HepG2 (cell line): ENCODE measurements around the gene PIP5K1A. TPM values are rescaled to one million over a fixed set of nuclear protein-coding genes. Genes with fewer than 3 reads are reported as not detected.

Experiments used
- ATAC-seq: fragments of 200-7000 bp; cut with Tn5 transposase; 3 replicates; pipeline ENCODE4 v1.9.1; 2020; ENCODE audit warnings: mild to moderate bottlenecking, moderate library complexity
- BruUV-seq: library from RNA; stranded (reverse); fragments of 400-500 nt; replicated peaks from 2 replicates; lab custom pipeline; 2021; lab: Mats Ljungman, UMichigan
- CTCF ChIA-PET: fragments of 300-600 bp; formaldehyde crosslinking; extraction: SDS; loops from one replicate; lab custom pipeline; 2021; ENCODE audit warnings: low total read pairs, inconsistent platforms, low intra/inter-chr PET ratio; lab: Yijun Ruan, JAX
- POLR2A ChIA-PET: fragments of 350-600 bp; sonication (Branson Sonifier 250); formaldehyde crosslinking; loops from one replicate; lab custom pipeline; 2020; ENCODE audit warnings: antibody characterized with exemption, inconsistent platforms; lab: Yijun Ruan, JAX
- DNase-seq: peaks from one replicate; pipeline ENCODE4 v3.0.0-alpha.2; 2015; ENCODE audit warnings: low spot score
- FAIRE-seq: peaks from 3 replicates; lab custom pipeline; 2011; peaks lifted over from hg19 to GRCh38; lab: Jason Lieb, UNC
- H2AFZ ChIP-seq: one replicate; pipeline ENCODE4 v1.6.1; 2011; ENCODE audit warnings: low read length, inconsistent platforms
- H3K27ac ChIP-seq: fragments of 300-600 bp; 3 replicates; pipeline ENCODE4 v1.8.0; 2011; ENCODE audit warnings: mixed run types, mild to moderate bottlenecking, mixed read lengths, low read length, inconsistent platforms; ENCODE audit not compliant: insufficient read depth; ENCODE audit errors: extremely low read length
- H3K27me3 ChIP-seq, 2 experiments: fragments of 200-600 bp in 1 of 2; 2 replicates in 1 of 2; 3 replicates in 1 of 2; pipeline versions ENCODE4 v1.6.0 to v1.8.0; 2011; ENCODE audit warnings: low read length in 2 of 2, mild to moderate bottlenecking in 2 of 2, moderate library complexity in 2 of 2, inconsistent platforms in 1 of 2; ENCODE audit not compliant: insufficient read depth in 2 of 2, control insufficient read depth in 1 of 2
- H3K36me3 ChIP-seq, 2 experiments: fragments of 200-600 bp in 1 of 2; replicated peaks in 1 of 2; 2 replicates in 1 of 2; 3 replicates in 1 of 2; pipeline versions ENCODE4 v1.5.1 to v1.8.0; 2011; ENCODE audit warnings: low read length in 2 of 2, inconsistent platforms in 1 of 2; ENCODE audit not compliant: insufficient read depth in 2 of 2, control insufficient read depth in 1 of 2
- H3K4me1 ChIP-seq: 2 replicates; pipeline ENCODE4 v1.5.1; 2012; ENCODE audit warnings: low read length, inconsistent platforms; ENCODE audit not compliant: insufficient read depth
- H3K4me2 ChIP-seq: 2 replicates; pipeline ENCODE4 v1.6.0; 2011; ENCODE audit warnings: low read depth, low read length, inconsistent platforms
- H3K4me3 ChIP-seq, 3 experiments: fragments of 200-600 bp in 1 of 3; sonication (generic), shearing (Covaris generic) in 1 of 3; replicated peaks in 1 of 3; 2 replicates each; pipeline ENCODE4 v1.5.1; 2011 to 2016; ENCODE audit warnings: low read length in 3 of 3, inconsistent platforms in 2 of 3, low read depth in 2 of 3, mild to moderate bottlenecking in 2 of 3, control low read depth in 1 of 3, mixed read lengths in 1 of 3; ENCODE audit not compliant: insufficient read depth in 1 of 3
- H3K79me2 ChIP-seq: one replicate; pipeline ENCODE4 v1.6.1; 2011; ENCODE audit warnings: low read length, inconsistent platforms; ENCODE audit not compliant: insufficient read depth
- H3K9ac ChIP-seq: 2 replicates; pipeline ENCODE4 v1.6.0; 2011; ENCODE audit warnings: mild to moderate bottlenecking, low read depth, low read length, inconsistent platforms; ENCODE audit not compliant: insufficient read depth
- H3K9me3 ChIP-seq: 2 replicates; pipeline ENCODE4 v1.5.1; 2012; ENCODE audit warnings: mild to moderate bottlenecking, low read length
- H4K20me1 ChIP-seq: 2 replicates; pipeline ENCODE4 v1.6.0; 2011; ENCODE audit warnings: inconsistent platforms, mild to moderate bottlenecking, low read length, moderate library complexity; ENCODE audit not compliant: insufficient read depth
- AFF4 ChIP-seq: sonication (generic); formaldehyde crosslinking; IDR thresholded peaks from 2 replicates; pipeline ENCODE4 v1.4.0; 2020; ENCODE audit warnings: missing genetic modification reagents
- ATF7 ChIP-seq, 2 experiments: fragments of 450-650 bp in 1 of 2; sonication (generic) in 1 of 2; formaldehyde crosslinking in 1 of 2; IDR thresholded peaks; 2 replicates each; pipeline versions ENCODE4 v1.4.0 to v1.6.1; 2016 to 2020; ENCODE audit warnings: antibody characterized with exemption in 1 of 2, mild to moderate bottlenecking in 1 of 2, missing genetic modification reagents in 1 of 2
- CEBPG ChIP-seq: IDR thresholded peaks from 2 replicates; pipeline ENCODE4 v1.6.1; 2016
- HMGA1 ChIP-seq: sonication (generic); formaldehyde crosslinking; conservative IDR thresholded peaks from 2 replicates; pipeline ENCODE4 v1.4.0; 2020; ENCODE audit warnings: missing genetic modification reagents
- IRF2 ChIP-seq: IDR thresholded peaks from 2 replicates; pipeline ENCODE4 v1.6.1; 2018; ENCODE audit warnings: missing genetic modification reagents, missing compliant biosample characterization
- MAFF ChIP-seq: IDR thresholded peaks from 2 replicates; pipeline ENCODE4 v1.6.1; 2011; ENCODE audit warnings: low read depth, low read length, improper control_type of control experiment
- MAFK ChIP-seq, 2 experiments: IDR thresholded peaks in 1 of 2; conservative IDR thresholded peaks in 1 of 2; 2 replicates each; pipeline ENCODE4 v1.6.1; 2011; ENCODE audit warnings: improper control_type of control experiment in 2 of 2, low read length in 2 of 2
- NR2F1 ChIP-seq, 2 experiments: fragments of 450-650 bp in 1 of 2; formaldehyde crosslinking in 1 of 2; IDR thresholded peaks; 2 replicates each; pipeline versions ENCODE4 v1.5.0 to v1.6.1; 2016 to 2020; ENCODE audit warnings: mild to moderate bottlenecking in 1 of 2, missing compliant biosample characterization in 1 of 2, missing genetic modification reagents in 1 of 2, moderate library complexity in 1 of 2
- NR2F6 ChIP-seq, 2 experiments: IDR thresholded peaks; 2 replicates each; pipeline ENCODE4 v1.6.1; 2016; ENCODE audit warnings: antibody characterized with exemption in 1 of 2, mild to moderate bottlenecking in 1 of 2
- NRL ChIP-seq: sonication (generic); formaldehyde crosslinking; IDR thresholded peaks from 2 replicates; pipeline ENCODE4 v1.5.0; 2020; ENCODE audit warnings: missing genetic modification reagents, mild to moderate bottlenecking, moderate library complexity, borderline replicate concordance
- PHF20 ChIP-seq: sonication (generic); formaldehyde crosslinking; IDR thresholded peaks from 2 replicates; pipeline ENCODE4 v1.5.0; 2020; ENCODE audit warnings: mild to moderate bottlenecking, missing genetic modification reagents
- SP140L ChIP-seq: sonication (generic); formaldehyde crosslinking; IDR thresholded peaks from 2 replicates; pipeline ENCODE4 v1.4.0; 2020; ENCODE audit warnings: missing genetic modification reagents, borderline replicate concordance
- ZNF501 ChIP-seq: sonication (generic); formaldehyde crosslinking; IDR thresholded peaks from 2 replicates; pipeline ENCODE4 v1.5.1; 2020; ENCODE audit warnings: mild to moderate bottlenecking, moderate library complexity, missing genetic modification reagents
- ZNF543 ChIP-seq: sonication (generic); formaldehyde crosslinking; IDR thresholded peaks from 2 replicates; pipeline ENCODE4 v1.4.0; 2020; ENCODE audit warnings: mild to moderate bottlenecking, missing genetic modification reagents
- ZNF619 ChIP-seq: sonication (generic); formaldehyde crosslinking; IDR thresholded peaks from 2 replicates; pipeline ENCODE4 v1.4.0; 2020; ENCODE audit warnings: mild to moderate bottlenecking, missing genetic modification reagents
- ZNF709 ChIP-seq: sonication (generic); formaldehyde crosslinking; IDR thresholded peaks from 2 replicates; pipeline ENCODE4 v1.5.0; 2020; ENCODE audit warnings: mild to moderate bottlenecking, missing genetic modification reagents
- WGBS: methylation state at CpG from one replicate; pipeline ENCODE4 v1.1.6; 2017; ENCODE audit warnings: low lambda C conversion rate; 5-methylcytosine and 5-hydroxymethylcytosine counted together
- in situ Hi-C: cut with HindIII; loops from 2 replicates; pipeline ENCODE4 v1.10.0; 2017; ENCODE audit warnings: low pct_unique_long_range_greater_than_20kb; ENCODE audit not compliant: extremely low pct_ligation_motif_present
- intact Hi-C: fragments of 100-400 bp; cut with micrococcal nuclease; formaldehyde crosslinking; loops from one replicate; pipeline ENCODE4 v1.10.0; 2022; ENCODE audit not compliant: unreplicated experiment
- polyA plus RNA-seq, 8 experiments: library from polyadenylated mRNA; depleted of rRNA in 3 of 8; stranded (reverse) in 7 of 8; unstranded in 1 of 8; fragments of >200 nt; fragmentation: Illumina TruSeq in 4 of 8; extraction: Trizol in 4 of 8; gene quantifications; 2 replicates each; pipeline versions ENCODE4 v1.2.1 to v1.2.3, GENCODE V29; 2011 to 2016; ENCODE audit warnings: low read depth in 4 of 8, missing spikeins in 1 of 8, mixed read lengths in 1 of 8; ENCODE audit not compliant: insufficient read depth in 1 of 8
- total RNA-seq, 5 experiments: library from RNA; depleted of rRNA; stranded (reverse); fragments of >200 nt; fragmentation: Illumina TruSeq; extraction: Trizol; gene quantifications; 2 replicates each; pipeline ENCODE4 v1.2.3, GENCODE V29; 2016; ENCODE audit warnings: low read depth in 1 of 5

Gene PIP5K1A
- total and polyA plus RNA-seq, 2 of the 13 experiments (the other 11 are each of a cell fraction or from before 2014, with no cell fraction given), result 45.3 to 65.1 TPM

GRCh38 chr1:151266315-151266714, 68.0 kb downstream of the PIP5K1A start:
- WGBS, result 92% methylated on average over 3 of the region's 3 CpGs
- intact Hi-C loops (no loop called here), in situ Hi-C loops (no loop called here)
- peaks cover 14 to 47% of the 10 kb centered on the region in 2 experiments for H3K36me3 ChIP-seq
- POLR2A ChIA-PET, result interaction anchor here (1.7 to 6.9 kb wide), 4 partner anchors 11 to 77 kb away, joined by 6 to 67 read pairs (median 30); partner anchors contain the start of genes PSMD4, VPS72 and ZNF687
- DNase-seq (no peak), ATAC-seq (no peak; the same call in 2 of the 3 replicates), FAIRE-seq (no peak)
- no TSS peak for BruUV-seq
- peak overlapping the region; percentile 61; the same call in 1 of the 2 replicates for H3K4me2 ChIP-seq
- peak overlapping the region; percentile 48 for H3K9ac ChIP-seq
- H3K27me3 ChIP-seq, result no peaks in the 10 kb centered on the region
- no peak for TF ChIP-seq CEBPG (CRISPR knock-in tag)
- no peak for TF ChIP-seq SP140L (CRISPR knock-in tag)
- TF ChIP-seq PHF20 (CRISPR knock-in tag), result no peak
- TF ChIP-seq NR2F6 (IDR thresholded peaks at IDR 0.05), result no peak
- no peak for TF ChIP-seq NR2F6 (CRISPR knock-in tag; IDR thresholded peaks at IDR 0.05)
- TF ChIP-seq ZNF501, result 0 out of 2 replicates have a peak, but pooled peaks have one; percentile 4
- TF ChIP-seq IRF2 (CRISPR knock-in tag), result no peak
- TF ChIP-seq ZNF619 (CRISPR knock-in tag), result no peak
- peak; percentile 33; the same call in 1 of the 2 replicates for TF ChIP-seq NRL (CRISPR knock-in tag)
- peaks cover 2% of the 10 kb centered on the region for H3K79me2 ChIP-seq
- peaks cover 26% of the 10 kb centered on the region for H3K4me1 ChIP-seq
- H3K9me3 ChIP-seq, result no peaks in the 10 kb centered on the region
- H3K4me3 ChIP-seq, result no peak overlapping the region
- no peak overlapping the region for H2AFZ ChIP-seq
- H4K20me1 ChIP-seq, result no peaks in the 10 kb centered on the region
- CTCF ChIA-PET, result no interaction called here
- H3K27ac ChIP-seq, result peak overlapping the region; percentile 83

GRCh38 chr1:151266821-151267220, 68.5 kb downstream of the PIP5K1A start:
- no TSS peak for BruUV-seq
- Histone ChIP-seq H3K4me2 (no peak overlapping the region), H3K36me3 (peaks cover 14 to 47% of the 10 kb centered on the region in 2 experiments), H4K20me1 (no peaks in the 10 kb centered on the region), H3K4me1 (peaks cover 26% of the 10 kb centered on the region), H3K4me3 (no peak overlapping the region), H3K79me2 (peaks cover 2% of the 10 kb centered on the region), H3K9ac (no peak overlapping the region), H3K27me3 (no peaks in the 10 kb centered on the region), H2AFZ (no peak overlapping the region), H3K9me3 (no peaks in the 10 kb centered on the region), H3K27ac (peak overlapping the region; percentile 83)
- 93% methylated on average over 8 of the region's 8 CpGs for WGBS
- in situ Hi-C loops (no loop called here), intact Hi-C loops (no loop called here)
- POLR2A ChIA-PET, result interaction anchor here (3.0 to 6.9 kb wide), 2 partner anchors 11 to 15 kb away, joined by 42 to 67 read pairs; partner anchors contain the start of genes PSMD4 and ZNF687
- DNase-seq (no peak), ATAC-seq (no peak), FAIRE-seq (no peak)
- CTCF ChIA-PET, result no interaction called here
- TF ChIP-seq ZNF543 (CRISPR knock-in tag) (no peak), MAFK (conservative IDR thresholded peaks at IDR 0.05 in 1 of 2, IDR thresholded peaks at IDR 0.05 in 1 of 2; ENCODE audit: low read length in 2 of 2) (peak; percentile 43 to 63; a peak in 3 of 4 replicates), HMGA1 (CRISPR knock-in tag) (no peak), MAFF (peak; percentile 35; the same call in 1 of the 2 replicates), ATF7 (IDR thresholded peaks at IDR 0.05) (no peak), ATF7 (CRISPR knock-in tag; IDR thresholded peaks at IDR 0.05) (no peak), NR2F1 (CRISPR knock-in tag; IDR thresholded peaks at IDR 0.05) (no peak), ZNF709 (CRISPR knock-in tag) (no peak), AFF4 (CRISPR knock-in tag) (no peak)
